Left ventricle myocardium inferior (tissue), 1 donor: ENCODE measurements around the gene NR5A2. TPM values are rescaled to one million over a fixed set of nuclear protein-coding genes. Genes with fewer than 3 reads are reported as not detected.

Experiments used
- DNase-seq: peaks from one replicate; pipeline ENCODE4 v3.0.0-alpha.2; 2020
- H3K27ac ChIP-seq: fragments of 200-600 bp; replicated peaks from 2 replicates; pipeline ENCODE4 v1.8.0; 2021
- H3K27me3 ChIP-seq: fragments of 200-600 bp; 2 replicates; pipeline ENCODE4 v1.8.0; 2021; ENCODE audit warnings: low read depth
- H3K36me3 ChIP-seq: fragments of 200-600 bp; 2 replicates; pipeline ENCODE4 v1.8.0; 2021
- H3K4me1 ChIP-seq: fragments of 200-600 bp; 2 replicates; pipeline ENCODE4 v1.8.0; 2021
- H3K4me3 ChIP-seq: fragments of 200-600 bp; 2 replicates; pipeline ENCODE4 v1.8.0; 2021; ENCODE audit warnings: mild to moderate bottlenecking, moderate library complexity
- H3K9me3 ChIP-seq: fragments of 200-600 bp; replicated peaks from 2 replicates; pipeline ENCODE4 v1.8.0; 2021
- CTCF ChIP-seq: fragments of 200-600 bp; IDR thresholded peaks from 2 replicates; pipeline ENCODE4 v1.8.0; 2021; ENCODE audit warnings: antibody characterized with exemption, mild to moderate bottlenecking, borderline replicate concordance
- intact Hi-C: fragments of 100-400 bp; cut with micrococcal nuclease; formaldehyde crosslinking; loops from one replicate; pipeline ENCODE4 v1.11.0; 2022
- total RNA-seq: library from RNA; stranded (reverse); fragmentation: NEBNext Ultra II Directional; extraction: Animal tissue kit (Norgen Biotek cat#: 25700); gene quantifications from one replicate; pipeline ENCODE4 v1.2.1, GENCODE V29; 2021
- donor health status: DM: no; HTN: yes; CAD: no; lungs with severe emphysema.

NR5A2 gene
- total RNA-seq, 1 donor from 2014 or later, result 1.3 TPM

GRCh38 chr1:200133123-200133522, 105.6 kb downstream of the NR5A2 start:
- no peak for TF ChIP-seq CTCF
- Histone ChIP-seq H3K9me3 (no peaks in the 10 kb centered on the region), H3K27me3 (no peaks in the 10 kb centered on the region), H3K36me3 (no peaks in the 10 kb centered on the region), H3K27ac (no peak overlapping the region), H3K4me3 (no peak overlapping the region), H3K4me1 (no peaks in the 10 kb centered on the region)
- intact Hi-C loops, result no loop called here
- no peak for DNase-seq

- no peak for DNase-seq
- no peak for TF ChIP-seq CTCF
- Histone ChIP-seq H3K4me3 (no peak overlapping the region), H3K4me1 (no peaks in the 10 kb centered on the region), H3K27ac (no peak overlapping the region), H3K36me3 (no peaks in the 10 kb centered on the region), H3K9me3 (no peaks in the 10 kb centered on the region), H3K27me3 (no peaks in the 10 kb centered on the region)
- intact Hi-C loops, result no loop called here
Measured at GRCh38 chr1:200134116-200134515, 106.6 kb downstream of the NR5A2 start.

- Histone ChIP-seq H3K27me3 (no peaks in the 10 kb centered on the region), H3K4me3 (no peak overlapping the region), H3K9me3 (no peaks in the 10 kb centered on the region), H3K4me1 (no peaks in the 10 kb centered on the region), H3K36me3 (no peaks in the 10 kb centered on the region), H3K27ac (no peak overlapping the region)
- DNase-seq, result no peak
- intact Hi-C loops, result no loop called here
- no peak for TF ChIP-seq CTCF
Measured at GRCh38 chr1:200136384-200136783, 108.9 kb downstream of the NR5A2 start.

- TF ChIP-seq CTCF, result peak; percentile 71
- no peaks in the 10 kb centered on the region for H3K27me3 ChIP-seq
- no peaks in the 10 kb centered on the region for H3K36me3 ChIP-seq
- H3K9me3 ChIP-seq, result no peaks in the 10 kb centered on the region
- no peak overlapping the region for H3K27ac ChIP-seq
- no peaks in the 10 kb centered on the region for H3K4me1 ChIP-seq
- intact Hi-C loops, result no loop called here
- no peak overlapping the region for H3K4me3 ChIP-seq
- DNase-seq, result no peak
Measured at GRCh38 chr1:200139661-200140250, 112.2 kb downstream of the NR5A2 start.

- no peak overlapping the region for H3K4me3 ChIP-seq
- intact Hi-C loops, result no loop called here
- no peaks in the 10 kb centered on the region for H3K9me3 ChIP-seq
- no peaks in the 10 kb centered on the region for H3K27me3 ChIP-seq
- no peak for DNase-seq
- H3K4me1 ChIP-seq, result no peaks in the 10 kb centered on the region
- TF ChIP-seq CTCF, result no peak
- H3K27ac ChIP-seq, result no peak overlapping the region
- H3K36me3 ChIP-seq, result no peaks in the 10 kb centered on the region
Measured at GRCh38 chr1:200143347-200143746, 115.8 kb downstream of the NR5A2 start.
